Heart right ventricle (tissue), 16 donors: ENCODE results near the gene FN3KRP. TPM values are rescaled to one million over a fixed set of nuclear protein-coding genes. Genes with fewer than 3 reads are reported as not detected.
"Not testable (repeated sequence)": the region's sequence is repeated elsewhere in the genome, so short reads cannot be mapped to it uniquely, and the experiment has no call there.

ENCODE experiments used
- ATAC-seq, 8 donors: fragments of 200-7000 bp; cut with Tn5 transposase; one replicate each; pipeline ENCODE4 v1.9.1; 2020; ENCODE audit warnings: mild to moderate bottlenecking in 8 of 8, moderate library complexity in 8 of 8, moderate number of reproducible peaks in 1 of 8
- DNase-seq, 2 donors: peaks; one replicate each; pipeline ENCODE4 v3.0.0-alpha.2; 2020
- H3K27ac ChIP-seq, 10 donors: fragments of 200-600 bp; sonication (generic) in 2 of 10; one replicate each; pipeline versions ENCODE4 v1.5.0 to v1.8.0; 2020 to 2022; ENCODE audit warnings: mild to moderate bottlenecking in 3 of 10
- H3K27me3 ChIP-seq, 7 donors: fragments of 200-600 bp; one replicate each; pipeline ENCODE4 v1.8.0; 2021 to 2022; ENCODE audit warnings: mild to moderate bottlenecking in 2 of 7
- H3K36me3 ChIP-seq, 9 donors: fragments of 200-600 bp; sonication (generic) in 1 of 9; one replicate each; pipeline versions ENCODE4 v1.5.0 to v1.8.0; 2020 to 2022; ENCODE audit warnings: mild to moderate bottlenecking in 2 of 9
- H3K4me1 ChIP-seq, 9 donors: fragments of 200-600 bp; sonication (generic) in 1 of 9; one replicate each; pipeline versions ENCODE4 v1.5.0 to v1.8.0; 2020 to 2022; ENCODE audit warnings: mild to moderate bottlenecking in 4 of 9
- H3K4me3 ChIP-seq, 10 donors: fragments of 200-600 bp; sonication (generic) in 2 of 10; one replicate each; pipeline versions ENCODE4 v1.5.0 to v1.8.0; 2020 to 2022; ENCODE audit warnings: mild to moderate bottlenecking in 7 of 10, moderate library complexity in 2 of 10
- H3K9me3 ChIP-seq, 11 donors: fragments of 200-600 bp in 10 of 11; sonication (generic) in 2 of 11; one replicate each; pipeline versions ENCODE4 v1.5.0 to v1.8.0; 2013 to 2022; ENCODE audit warnings: mild to moderate bottlenecking in 2 of 11, control low read depth in 1 of 11, moderate library complexity in 1 of 11
- CTCF ChIP-seq, 9 donors: fragments of 200-600 bp; sonication (generic) in 2 of 9; IDR thresholded peaks; one replicate each; pipeline versions ENCODE4 v1.5.0 to v1.8.0; 2021 to 2022; ENCODE audit warnings: antibody characterized with exemption in 9 of 9, mild to moderate bottlenecking in 5 of 9, moderate library complexity in 1 of 9
- WGBS, 2 donors: extraction: QIAGEN DNeasy Blood & Tissue Kit; methylation state at CpG; one replicate each; pipeline ENCODE4 v1.1.7; 2013; ENCODE audit warnings: inconsistent platforms in 1 of 2; 5-methylcytosine and 5-hydroxymethylcytosine counted together
- intact Hi-C, 10 donors: fragments of 100-400 bp; cut with DNase I; formaldehyde crosslinking; loops; one replicate each; pipeline versions ENCODE4 v1.11.1 to v1.14.2; 2022
- polyA plus RNA-seq, 2 donors: library from polyadenylated mRNA; stranded (reverse); fragments of 200-250 nt; gene quantifications; one replicate each; pipeline ENCODE4 v1.2.3, GENCODE V29; 2013
- total RNA-seq, 10 donors: library from RNA; stranded (reverse); fragmentation: NEBNext Ultra II Directional in 3 of 10; extraction: Animal tissue kit (Norgen Biotek cat#: 25700) in 3 of 10; gene quantifications; one replicate each; pipeline versions ENCODE4 v1.2.1 to v1.2.4, GENCODE V29; 2021 to 2023
- donor health status: Arrhythmogenic right ventricular cardiomyopathy.
- donor health status: ischemic (EF 13 %, LVEDD 7.1; RV severe dilation, severe dysfunction).
- donor health status: healthy with polysubstance abuse.
- donor health status: DM: no; HTN: yes; CAD: no.
- donor health status: DM: no; HTN: no; CAD: no.
- donor health status: ischemic (EF 25% LVEDD 6.9; RV normal size, moderate dysfunction).
- donor health status: ischemic (EF 25% LVEDD 5.7; RV mildly dilated, moderate dysfunction).
- donor health status: healthy.
- donor health status: DM: yes; HTN: yes; CAD: no.
- donor health status: Ischemic cardiomyopathy.
- donor health status: ischemic (EF 35%, LVEDD 5.7; RV mildly dilated, moderate dysfunction).
- donor health status: nonischemic (EF 11% LVEDD 7.7; RV severe dilation, severe dysfunction).
- donor health status: DM: yes; HTN: yes; CAD: no.
- donor health status: PGD.
- donor health status: ischemic (EF 29% LVEDD 5.4; RV normal size, mild dysfunction).
- donor health status: nonischemic (EF 23%, LVEDD 6.1; RV moderate dilation, normal function).

Gene FN3KRP
- total and polyA plus RNA-seq, 12 donors: 10.3 to 21.5 (median 15.3) TPM

- ATAC-seq: no peak
- Histone ChIP-seq H3K9me3 (peaks cover 0 to 21% (median 2%) of the 10 kb centered on the region in 11 donors), H3K36me3 (peaks cover 6 to 68% (median 41%) of the 10 kb centered on the region in 9 donors), H3K27ac (no peak overlapping the region), H3K4me3 (no peak overlapping the region), H3K4me1 (peaks cover 0 to 27% (median 13%) of the 10 kb centered on the region in 9 donors), H3K27me3 (no peaks in the 10 kb centered on the region)
- DNase-seq: no peak
- 97 to 99% methylated on average over 10 of the region's 10 CpGs for WGBS, 2 donors
- intact Hi-C loops: no loop called here
- no peak for TF ChIP-seq CTCF (IDR thresholded peaks at IDR 0.05)
Measured at GRCh38 chr17:82740906-82741759, 24.6 kb downstream of the FN3KRP start.

- intact Hi-C loops: no loop called here
- no peak for DNase-seq
- peak in 4 of 8 donors; percentile 7 to 35 (median 24) for ATAC-seq
Measured at GRCh38 chr17:82743344-82744219, 27.1 kb downstream of the FN3KRP start.

GRCh38 chr17:82744736-82745135 lies 28.2 kb downstream of the FN3KRP start:
- peaks cover 6 to 59% (median 38%) of the 10 kb centered on the region in 9 donors for H3K36me3 ChIP-seq
- intact Hi-C loops: not testable (repeated sequence)

More at GRCh38 chr17:82743344-82744219, 27.1 kb downstream of the FN3KRP start:
- Histone ChIP-seq H3K4me1 (peaks cover 0 to 7% (median 0%) of the 10 kb centered on the region in 9 donors), H3K36me3 (peaks cover 6 to 63% (median 41%) of the 10 kb centered on the region in 9 donors), H3K27me3 (no peaks in the 10 kb centered on the region), H3K4me3 (no peak overlapping the region), H3K9me3 (peaks cover 0 to 32% (median 4%) of the 10 kb centered on the region in 11 donors), H3K27ac (no peak overlapping the region)
- 91 to 93% methylated on average over 16 of the region's 16 CpGs for WGBS, 2 donors
- TF ChIP-seq CTCF (IDR thresholded peaks at IDR 0.05): peak in 3 of 9 donors; percentile 14 to 17 (median 15)

GRCh38 chr17:82745524-82745923 lies 29.0 kb downstream of the FN3KRP start:
- 75 to 76% methylated on average over 8 of the region's 8 CpGs for WGBS, 2 donors
- Histone ChIP-seq H3K4me1 (no peaks in the 10 kb centered on the region), H3K4me3 (no peak overlapping the region), H3K36me3 (peaks cover 2 to 51% (median 30%) of the 10 kb centered on the region in 9 donors), H3K27ac (no peak overlapping the region), H3K9me3 (peaks cover 0 to 29% (median 4%) of the 10 kb centered on the region in 11 donors), H3K27me3 (no peaks in the 10 kb centered on the region)
- no peak for TF ChIP-seq CTCF (IDR thresholded peaks at IDR 0.05)
- ATAC-seq (no peak), DNase-seq (no peak)
- intact Hi-C loops: no loop called here

More at GRCh38 chr17:82744736-82745135, 28.2 kb downstream of the FN3KRP start:
- not testable (repeated sequence) for H3K4me3 ChIP-seq, H3K4me1 ChIP-seq, H3K27ac ChIP-seq, ATAC-seq, DNase-seq, H3K27me3 ChIP-seq
- 68 to 71% methylated on average over 7 of the region's 7 CpGs for WGBS, 2 donors
- peaks cover 0 to 32% (median 4%) of the 10 kb centered on the region in 11 donors for H3K9me3 ChIP-seq
